Measurements from ENCODE around the gene LDLRAD4.

Gene LDLRAD4

DNA sequence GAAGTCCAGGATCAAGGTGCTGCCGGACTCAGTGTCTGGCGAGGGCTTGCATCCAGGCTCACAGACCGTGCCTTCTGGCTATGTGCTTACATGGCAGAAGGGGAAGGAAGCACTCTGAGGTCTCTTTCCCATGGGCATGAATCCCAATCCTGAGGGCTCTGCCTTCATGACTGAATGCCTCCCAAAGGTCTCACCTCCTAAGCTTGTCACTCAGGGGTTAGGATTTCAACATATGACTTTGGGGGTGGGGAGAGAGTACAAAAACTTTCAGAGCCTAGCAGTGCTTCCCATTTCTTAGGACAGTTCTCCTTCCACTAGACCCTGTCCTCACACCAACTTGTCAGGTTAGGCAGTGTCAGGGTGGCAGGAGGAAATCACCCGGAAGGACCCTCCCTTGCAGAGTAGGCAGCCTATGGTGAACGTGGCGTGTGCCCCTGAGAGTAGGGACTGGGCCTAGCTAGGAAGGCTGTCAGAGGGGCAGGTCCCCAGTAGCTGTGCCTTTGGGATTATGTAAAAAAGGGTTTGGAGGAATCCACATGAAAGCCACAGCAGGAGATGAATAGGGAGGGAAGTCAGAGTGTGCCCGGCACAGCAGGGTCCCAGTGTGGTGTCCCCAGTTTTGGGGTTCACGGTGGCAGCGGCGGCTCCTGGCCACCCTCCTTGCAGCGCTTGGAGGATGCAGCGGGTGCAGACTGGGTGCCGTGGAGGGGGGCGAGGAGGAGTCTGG, 233.3 kb downstream of the LDLRAD4 start:
- peak overlapping the region; percentile 66 for H3K27ac ChIP-seq
- no peak for TF ChIP-seq Cebpa-rat (IDR thresholded peaks at IDR 0.05)
- H3K4me3 ChIP-seq = no peak overlapping the region
- peaks cover 39% of the 10 kb centered on the region for H3K36me3 ChIP-seq
- H3K4me1 ChIP-seq = peaks cover 100% of the 10 kb centered on the region
- peak overlapping the region; percentile 52; the same call in 1 of the 2 replicates for H3K9ac ChIP-seq
- H3K27me3 ChIP-seq = no peaks in the 10 kb centered on the region
- H3K4me2 ChIP-seq = peak overlapping the region; percentile 94
- H3K9me3 ChIP-seq = no peaks in the 10 kb centered on the region
- peaks cover 77% of the 10 kb centered on the region for H4K20me1 ChIP-seq

GRCh38 chr18:13452388-13452811, 233.8 kb downstream of the LDLRAD4 start:
- no peak overlapping the region for H3K4me3 ChIP-seq
- H3K4me2 ChIP-seq = peak overlapping the region; percentile 94
- H3K4me1 ChIP-seq = peaks cover 100% of the 10 kb centered on the region
- H3K36me3 ChIP-seq = peaks cover 45% of the 10 kb centered on the region
- peak overlapping the region; percentile 66 for H3K27ac ChIP-seq
- peaks cover 75% of the 10 kb centered on the region for H4K20me1 ChIP-seq
- H3K9me3 ChIP-seq = peaks cover under 1% of the 10 kb centered on the region; the same call in 1 of the 2 replicates
- H3K27me3 ChIP-seq = no peaks in the 10 kb centered on the region
- peak overlapping the region; percentile 36; the same call in 1 of the 2 replicates for H3K9ac ChIP-seq
- no peak for TF ChIP-seq Cebpa-rat (IDR thresholded peaks at IDR 0.05)

DNA sequence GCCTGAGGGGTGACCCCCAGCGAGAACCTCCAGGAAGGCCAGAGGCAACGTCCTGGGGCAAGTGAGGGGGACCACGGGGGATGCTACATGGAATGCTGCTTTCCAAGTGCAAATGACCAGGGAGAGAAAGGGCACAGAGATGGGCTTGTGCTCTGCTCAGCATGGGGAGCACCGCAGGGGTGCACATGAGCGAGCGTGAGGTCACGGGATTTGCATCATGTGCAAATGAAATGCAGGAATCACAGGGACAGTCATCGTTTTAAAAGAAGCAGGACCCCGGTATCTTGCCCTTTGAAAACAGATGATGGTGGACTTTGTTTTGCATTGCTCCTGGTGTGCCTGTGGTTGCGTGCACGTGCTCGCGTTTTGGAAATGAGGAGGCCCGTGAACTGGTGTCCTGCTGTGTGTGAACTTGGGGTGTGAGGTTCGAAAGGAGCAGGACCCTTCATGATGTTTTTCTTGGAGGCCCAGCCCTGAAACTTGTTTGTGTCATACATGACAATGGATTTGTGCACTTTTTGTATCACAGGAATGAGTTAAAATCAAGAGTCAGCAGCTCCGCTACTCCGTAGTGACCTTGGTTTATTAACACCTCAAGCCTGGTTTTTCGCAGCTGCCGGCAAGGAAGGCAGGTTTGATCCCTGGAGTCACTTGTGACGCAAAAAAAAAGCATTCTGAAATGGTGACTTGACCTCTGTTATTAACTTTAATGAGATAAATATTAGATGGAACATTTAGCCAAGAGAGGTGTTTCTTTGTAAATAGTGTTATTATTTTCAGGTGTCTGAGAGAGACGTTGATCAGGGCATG, 234.5 kb downstream of the LDLRAD4 start:
- H4K20me1 ChIP-seq = peaks cover 68% of the 10 kb centered on the region
- 0 out of 2 replicates have a peak overlapping the region, but pooled peaks have one; percentile 5 for H3K4me2 ChIP-seq
- H3K9ac ChIP-seq = 0 out of 2 replicates have a peak overlapping the region, but pooled peaks have one; percentile 4
- no peaks in the 10 kb centered on the region for H3K27me3 ChIP-seq
- TF ChIP-seq Cebpa-rat (IDR thresholded peaks at IDR 0.05) = no peak
- H3K4me1 ChIP-seq = peaks cover 100% of the 10 kb centered on the region
- peaks cover 51% of the 10 kb centered on the region for H3K36me3 ChIP-seq
- H3K27ac ChIP-seq = peak overlapping the region; percentile 66; the same call in 1 of the 2 replicates
- no peak overlapping the region for H3K4me3 ChIP-seq
- peaks cover 7% of the 10 kb centered on the region for H3K9me3 ChIP-seq

- Histone ChIP-seq H3K36me3 (peaks cover 54% of the 10 kb centered on the region), H4K20me1 (peaks cover 65% of the 10 kb centered on the region), H3K4me1 (peaks cover 94% of the 10 kb centered on the region), H3K9ac (no peak overlapping the region), H3K4me2 (peak overlapping the region; percentile 87; the same call in 1 of the 2 replicates), H3K9me3 (peaks cover 14% of the 10 kb centered on the region), H3K27me3 (no peaks in the 10 kb centered on the region), H3K4me3 (no peak overlapping the region), H3K27ac (0 out of 2 replicates have a peak overlapping the region, but pooled peaks have one; percentile 75)
- TF ChIP-seq Cebpa-rat (IDR thresholded peaks at IDR 0.05) = peak; percentile 32; the same call in 1 of the 2 replicates
These were observed 235.2 kb downstream of the LDLRAD4 start for GRCh38 chr18:13453714-13454113.

DNA sequence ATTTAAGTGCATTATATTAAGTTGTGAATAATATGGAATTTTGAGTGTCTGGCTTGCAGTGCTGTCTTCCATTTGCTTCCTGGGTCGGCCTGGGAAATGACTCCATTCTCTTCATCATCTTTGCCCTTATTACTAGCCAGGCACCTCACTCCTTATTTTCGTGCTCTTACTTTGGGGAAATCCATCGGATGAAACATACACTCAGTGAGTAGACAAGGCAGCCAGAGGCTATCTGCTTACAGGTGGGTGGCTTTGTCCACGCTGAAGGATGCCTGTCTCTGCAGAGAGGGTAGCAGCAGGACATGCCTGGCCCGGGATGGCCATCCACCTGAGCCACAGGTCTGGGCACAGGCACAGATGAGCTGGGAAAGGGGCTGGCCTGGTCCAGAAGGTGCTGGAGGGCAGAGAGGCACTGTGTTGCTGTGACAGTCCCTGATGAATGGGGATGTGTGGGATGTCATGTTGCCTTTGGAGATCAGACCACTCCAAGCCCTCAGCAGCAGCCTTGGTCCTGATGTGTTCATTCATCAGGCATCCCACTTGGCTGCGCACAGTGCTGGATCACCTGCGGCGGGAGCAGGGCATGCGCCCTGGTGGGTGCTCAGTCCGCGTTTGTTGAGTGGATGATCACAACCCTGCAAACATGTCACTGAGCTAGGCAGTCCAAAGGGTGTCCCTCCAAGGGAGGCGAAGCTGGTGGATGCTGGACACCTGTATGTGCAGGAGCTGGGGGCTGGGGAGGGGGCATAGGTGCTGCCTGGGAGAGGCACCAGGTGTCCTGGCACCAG, 236.0 kb downstream of the LDLRAD4 start:
- TF ChIP-seq Cebpa-rat (IDR thresholded peaks at IDR 0.05) = no peak
- Histone ChIP-seq H4K20me1 (peaks cover 59% of the 10 kb centered on the region), H3K4me1 (peaks cover 87% of the 10 kb centered on the region), H3K9me3 (peaks cover 22% of the 10 kb centered on the region), H3K4me3 (no peak overlapping the region), H3K9ac (peak overlapping the region; percentile 64; the same call in 1 of the 2 replicates), H3K36me3 (peaks cover 54% of the 10 kb centered on the region), H3K4me2 (peak overlapping the region; percentile 87), H3K27ac (peak overlapping the region; percentile 75), H3K27me3 (no peaks in the 10 kb centered on the region)

- Histone ChIP-seq H3K27me3 (no peaks in the 10 kb centered on the region), H3K9ac (peak overlapping the region; percentile 64), H4K20me1 (peaks cover 55% of the 10 kb centered on the region), H3K4me1 (peaks cover 87% of the 10 kb centered on the region), H3K9me3 (peaks cover 31% of the 10 kb centered on the region), H3K36me3 (peaks cover 58% of the 10 kb centered on the region), H3K4me2 (peak overlapping the region; percentile 87), H3K27ac (peak overlapping the region; percentile 75), H3K4me3 (0 out of 2 replicates have a peak overlapping the region, but pooled peaks have one; percentile 20)
- no peak for TF ChIP-seq Cebpa-rat (IDR thresholded peaks at IDR 0.05)
These were observed 236.9 kb downstream of the LDLRAD4 start for GRCh38 chr18:13455471-13455870.

DNA sequence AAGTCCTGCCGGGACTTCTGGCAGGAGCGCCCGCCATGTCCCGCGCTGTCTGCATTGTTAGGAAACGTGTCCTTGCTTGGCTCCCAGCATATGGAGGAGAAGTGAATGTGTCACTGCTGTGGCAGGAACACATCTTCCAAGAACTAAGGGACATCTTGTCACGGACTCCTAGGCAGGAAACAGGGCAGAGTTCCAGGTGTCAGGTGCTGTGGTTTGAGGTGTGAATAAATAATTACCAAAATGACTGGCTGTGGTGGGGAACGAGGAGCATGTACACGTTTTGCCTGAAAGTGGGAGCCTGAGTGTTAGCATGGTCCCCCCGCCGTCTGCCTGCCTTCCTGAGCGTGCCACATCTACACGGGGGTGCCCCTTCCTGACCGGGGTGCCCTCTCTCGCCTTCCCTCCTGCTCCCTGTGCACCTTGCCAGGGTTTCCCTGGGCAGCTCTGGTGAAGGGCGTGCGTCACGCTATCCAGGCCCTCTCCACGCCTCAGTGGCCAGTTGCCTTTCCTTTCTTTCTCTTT, 237.5 kb downstream of the LDLRAD4 start:
- Histone ChIP-seq H4K20me1 (peaks cover 50% of the 10 kb centered on the region), H3K36me3 (peaks cover 61% of the 10 kb centered on the region), H3K9ac (peak overlapping the region; percentile 64), H3K4me1 (peaks cover 87% of the 10 kb centered on the region), H3K9me3 (peaks cover 36% of the 10 kb centered on the region), H3K4me2 (peak overlapping the region; percentile 87), H3K27me3 (no peaks in the 10 kb centered on the region), H3K4me3 (peak overlapping the region; percentile 20; the same call in 1 of the 2 replicates), H3K27ac (peak overlapping the region; percentile 75)
- TF ChIP-seq Cebpa-rat (IDR thresholded peaks at IDR 0.05) = no peak

DNA sequence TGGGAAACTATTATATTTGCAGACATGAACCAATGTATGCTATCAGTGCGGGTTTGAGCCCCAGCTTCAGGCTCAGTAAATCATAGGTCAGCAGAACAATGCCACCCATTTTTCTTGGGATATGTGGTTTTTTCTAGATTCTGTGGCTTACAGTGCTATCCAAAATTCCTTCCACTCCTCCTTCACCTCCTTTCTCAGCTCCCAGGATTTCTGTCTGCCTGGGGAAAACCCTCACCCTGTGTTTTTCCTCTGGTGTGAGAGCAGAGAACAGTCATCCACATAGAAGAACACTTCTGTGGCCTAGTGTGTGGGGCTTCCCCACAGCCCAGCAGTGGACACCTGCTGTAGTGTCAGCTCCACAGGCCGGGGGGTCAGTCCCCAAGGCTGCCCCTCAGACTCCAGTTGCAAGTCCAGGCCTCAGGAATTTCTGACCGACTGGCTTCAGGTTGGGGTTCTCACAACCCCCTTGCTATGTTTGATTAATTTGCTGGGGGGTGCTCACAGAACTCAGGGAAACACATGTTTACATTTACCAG, 238.2 kb downstream of the LDLRAD4 start:
- Histone ChIP-seq H3K4me2 (peak overlapping the region; percentile 87), H3K27ac (peak overlapping the region; percentile 75), H3K4me1 (peaks cover 87% of the 10 kb centered on the region), H3K27me3 (no peaks in the 10 kb centered on the region), H3K9ac (peak overlapping the region; percentile 56; the same call in 1 of the 2 replicates), H3K4me3 (no peak overlapping the region), H4K20me1 (peaks cover 42% of the 10 kb centered on the region), H3K9me3 (peaks cover 40% of the 10 kb centered on the region), H3K36me3 (peaks cover 66% of the 10 kb centered on the region)
- no peak for TF ChIP-seq Cebpa-rat (IDR thresholded peaks at IDR 0.05)

Measured in BLaER1 (cell line).